Measurements from ENCODE around the gene PRKCA.

Gene PRKCA

GRCh38 chr17:66353937-66354401, 51.6 kb downstream of the PRKCA start:
- Histone ChIP-seq H3K4me1 (ENCODE audit: control insufficient read depth in 2 of 2, insufficient read depth in 1 of 2, low read depth in 1 of 2, low read length in 2 of 2) (peaks cover 0 to 4% of the 10 kb centered on the region in 2 donors), H3K23ac (ENCODE audit: low read depth, low read length, poor library complexity) (no peak overlapping the region), H3K4me2 (ENCODE audit: insufficient read depth, low read length, poor library complexity, severe bottlenecking) (no peak overlapping the region), H3K14ac (ENCODE audit: low read length) (no peak overlapping the region), H3K79me1 (ENCODE audit: low read depth, low read length) (no peaks in the 10 kb centered on the region), H3K9ac (ENCODE audit: low read depth, low read length, poor library complexity) (no peak overlapping the region), H2BK12ac (ENCODE audit: low read length) (no peak overlapping the region), H3K9me3 (replicated peaks in 1 of 2; ENCODE audit: control insufficient read depth in 2 of 2, insufficient read depth in 1 of 2, low read depth in 1 of 2, low read length in 2 of 2) (no peaks in the 10 kb centered on the region), H4K91ac (ENCODE audit: low read depth, low read length, poor library complexity) (no peak overlapping the region), H2BK120ac (ENCODE audit: low read depth, low read length) (no peak overlapping the region), H3K36me3 (replicated peaks in 1 of 2; ENCODE audit: control insufficient read depth in 2 of 2, insufficient read depth in 2 of 2, low read length in 2 of 2) (no peaks in the 10 kb centered on the region), H2BK5ac (ENCODE audit: low read length) (no peak overlapping the region), H3K27me3 (ENCODE audit: control insufficient read depth in 3 of 3, insufficient read depth in 3 of 3, low read depth in 1 of 3, low read length in 3 of 3) (peaks cover 0 to 2% (median 0%) of the 10 kb centered on the region in 3 experiments), H3K18ac (ENCODE audit: low read length) (no peak overlapping the region), H3K4me3 (ENCODE audit: low read length in 2 of 2) (no peak overlapping the region), H2BK15ac (ENCODE audit: low read length) (no peak overlapping the region), H4K8ac (ENCODE audit: low read depth, low read length) (no peak overlapping the region), H2AK5ac (ENCODE audit: low read depth, low read length) (no peak overlapping the region), H3K4ac (ENCODE audit: low read length) (no peak overlapping the region), H2AFZ (ENCODE audit: low read length) (no peak overlapping the region), H3K27ac (replicated peaks; ENCODE audit: low read length) (no peak overlapping the region)
- no peak for DNase-seq (ENCODE audit: low spot score)
- WGBS, 2 donors (ENCODE audit: extremely low coverage in 2 of 2, insufficient read length in 2 of 2, insufficient replicate concordance in 1 of 2): no CpG with 5 or more reads among the region's 6 CpGs

DNA sequence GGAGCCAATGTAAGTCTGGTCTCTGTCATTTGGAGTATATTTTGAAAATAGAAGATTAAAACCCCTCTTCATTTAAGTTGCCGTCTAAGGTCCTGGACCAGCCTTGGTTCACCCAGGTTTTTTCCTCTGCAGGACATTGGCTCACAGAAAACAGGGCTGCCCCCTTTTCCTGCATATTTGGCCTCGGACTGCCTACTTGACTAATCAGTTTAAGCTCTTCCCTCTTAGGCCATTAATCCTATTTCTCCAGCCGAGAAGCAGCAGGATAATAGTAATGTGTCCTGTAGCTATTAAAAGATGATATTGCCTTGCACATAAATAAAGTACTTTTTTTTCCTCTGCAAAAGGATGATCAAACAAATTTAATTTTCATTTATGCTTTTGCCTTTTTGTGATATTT, 52.1 kb downstream of the PRKCA start:
- Histone ChIP-seq H2BK12ac (ENCODE audit: low read length) (no peak overlapping the region), H3K9ac (ENCODE audit: low read depth, low read length, poor library complexity) (no peak overlapping the region), H3K27ac (replicated peaks; ENCODE audit: low read length) (no peak overlapping the region), H3K27me3 (ENCODE audit: control insufficient read depth in 3 of 3, insufficient read depth in 3 of 3, low read depth in 1 of 3, low read length in 3 of 3) (no peaks in the 10 kb centered on the region), H2BK120ac (ENCODE audit: low read depth, low read length) (no peak overlapping the region), H2BK5ac (ENCODE audit: low read length) (no peak overlapping the region), H3K14ac (ENCODE audit: low read length) (no peak overlapping the region), H2AFZ (ENCODE audit: low read length) (no peak overlapping the region), H2BK15ac (ENCODE audit: low read length) (no peak overlapping the region), H3K4me1 (ENCODE audit: control insufficient read depth in 2 of 2, insufficient read depth in 1 of 2, low read depth in 1 of 2, low read length in 2 of 2) (peaks cover 0 to 2% of the 10 kb centered on the region in 2 donors), H3K18ac (ENCODE audit: low read length) (no peak overlapping the region), H3K4ac (ENCODE audit: low read length) (no peak overlapping the region), H4K91ac (ENCODE audit: low read depth, low read length, poor library complexity) (no peak overlapping the region), H2AK5ac (ENCODE audit: low read depth, low read length) (no peak overlapping the region), H3K23ac (ENCODE audit: low read depth, low read length, poor library complexity) (no peak overlapping the region), H4K8ac (ENCODE audit: low read depth, low read length) (no peak overlapping the region), H3K9me3 (replicated peaks in 1 of 2; ENCODE audit: control insufficient read depth in 2 of 2, insufficient read depth in 1 of 2, low read depth in 1 of 2, low read length in 2 of 2) (no peaks in the 10 kb centered on the region), H3K4me2 (ENCODE audit: insufficient read depth, low read length, poor library complexity, severe bottlenecking) (no peak overlapping the region), H3K4me3 (ENCODE audit: low read length in 2 of 2) (no peak overlapping the region), H3K79me1 (ENCODE audit: low read depth, low read length) (no peaks in the 10 kb centered on the region), H3K36me3 (replicated peaks in 1 of 2; ENCODE audit: control insufficient read depth in 2 of 2, insufficient read depth in 2 of 2, low read length in 2 of 2) (no peaks in the 10 kb centered on the region)
- DNase-seq (ENCODE audit: low spot score): no peak
- WGBS, 2 donors (ENCODE audit: extremely low coverage in 2 of 2, insufficient read length in 2 of 2, insufficient replicate concordance in 1 of 2): no CpG with 5 or more reads among the region's 3 CpGs

- Histone ChIP-seq H2BK5ac (ENCODE audit: low read length) (no peak overlapping the region), H4K91ac (ENCODE audit: low read depth, low read length, poor library complexity) (no peak overlapping the region), H3K4ac (ENCODE audit: low read length) (no peak overlapping the region), H3K36me3 (replicated peaks in 1 of 2; ENCODE audit: control insufficient read depth in 2 of 2, insufficient read depth in 2 of 2, low read length in 2 of 2) (no peaks in the 10 kb centered on the region), H3K27me3 (ENCODE audit: control insufficient read depth in 3 of 3, insufficient read depth in 3 of 3, low read depth in 1 of 3, low read length in 3 of 3) (no peaks in the 10 kb centered on the region), H2AK5ac (ENCODE audit: low read depth, low read length) (no peak overlapping the region), H3K9ac (ENCODE audit: low read depth, low read length, poor library complexity) (no peak overlapping the region), H2BK12ac (ENCODE audit: low read length) (no peak overlapping the region), H3K9me3 (replicated peaks in 1 of 2; ENCODE audit: control insufficient read depth in 2 of 2, insufficient read depth in 1 of 2, low read depth in 1 of 2, low read length in 2 of 2) (no peaks in the 10 kb centered on the region), H2AFZ (ENCODE audit: low read length) (no peak overlapping the region), H3K4me2 (ENCODE audit: insufficient read depth, low read length, poor library complexity, severe bottlenecking) (no peak overlapping the region), H2BK15ac (ENCODE audit: low read length) (no peak overlapping the region), H3K4me1 (ENCODE audit: control insufficient read depth in 2 of 2, insufficient read depth in 1 of 2, low read depth in 1 of 2, low read length in 2 of 2) (no peaks in the 10 kb centered on the region), H3K14ac (ENCODE audit: low read length) (no peak overlapping the region), H3K23ac (ENCODE audit: low read depth, low read length, poor library complexity) (no peak overlapping the region), H3K27ac (replicated peaks; ENCODE audit: low read length) (no peak overlapping the region), H2BK120ac (ENCODE audit: low read depth, low read length) (no peak overlapping the region), H3K4me3 (ENCODE audit: low read length in 2 of 2) (no peak overlapping the region), H3K18ac (ENCODE audit: low read length) (no peak overlapping the region), H4K8ac (ENCODE audit: low read depth, low read length) (no peak overlapping the region), H3K79me1 (ENCODE audit: low read depth, low read length) (no peaks in the 10 kb centered on the region)
- no peak for DNase-seq (ENCODE audit: low spot score)
- no CpG with 5 or more reads among the region's 5 CpGs for WGBS, 2 donors (ENCODE audit: extremely low coverage in 2 of 2, insufficient read length in 2 of 2, insufficient replicate concordance in 1 of 2)
Observed at GRCh38 chr17:66354981-66355380, 52.6 kb downstream of the PRKCA start.

DNA sequence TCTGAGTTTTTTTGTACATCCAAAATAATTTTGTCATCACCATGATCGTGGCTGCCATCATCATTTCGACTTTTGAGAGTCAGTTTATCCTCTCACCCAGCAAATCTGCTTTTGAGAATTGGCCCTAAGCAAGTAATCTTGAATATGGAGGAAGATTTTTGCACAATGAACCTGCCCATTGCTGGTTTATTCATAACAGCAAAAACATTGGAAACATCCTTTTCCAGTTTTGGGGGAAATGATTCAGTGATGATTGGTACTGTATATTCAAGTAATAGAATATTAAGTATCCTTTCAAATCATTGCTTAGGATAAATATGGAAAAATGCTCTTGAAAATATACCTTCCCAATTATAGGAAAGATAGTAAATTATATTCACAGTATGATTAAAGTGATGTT, 53.1 kb downstream of the PRKCA start:
- Histone ChIP-seq H2BK5ac (ENCODE audit: low read length) (no peak overlapping the region), H3K9me3 (replicated peaks in 1 of 2; ENCODE audit: control insufficient read depth in 2 of 2, insufficient read depth in 1 of 2, low read depth in 1 of 2, low read length in 2 of 2) (no peaks in the 10 kb centered on the region), H2BK120ac (ENCODE audit: low read depth, low read length) (no peak overlapping the region), H3K4me2 (ENCODE audit: insufficient read depth, low read length, poor library complexity, severe bottlenecking) (no peak overlapping the region), H3K36me3 (replicated peaks in 1 of 2; ENCODE audit: control insufficient read depth in 2 of 2, insufficient read depth in 2 of 2, low read length in 2 of 2) (no peaks in the 10 kb centered on the region), H3K14ac (ENCODE audit: low read length) (no peak overlapping the region), H4K8ac (ENCODE audit: low read depth, low read length) (no peak overlapping the region), H2BK15ac (ENCODE audit: low read length) (no peak overlapping the region), H3K79me1 (ENCODE audit: low read depth, low read length) (no peaks in the 10 kb centered on the region), H3K4me1 (ENCODE audit: control insufficient read depth in 2 of 2, insufficient read depth in 1 of 2, low read depth in 1 of 2, low read length in 2 of 2) (no peaks in the 10 kb centered on the region), H2AFZ (ENCODE audit: low read length) (no peak overlapping the region), H2AK5ac (ENCODE audit: low read depth, low read length) (no peak overlapping the region), H3K4ac (ENCODE audit: low read length) (no peak overlapping the region), H3K4me3 (ENCODE audit: low read length in 2 of 2) (no peak overlapping the region), H3K27me3 (ENCODE audit: control insufficient read depth in 3 of 3, insufficient read depth in 3 of 3, low read depth in 1 of 3, low read length in 3 of 3) (peaks cover 0 to 3% (median 0%) of the 10 kb centered on the region in 3 experiments), H3K27ac (replicated peaks; ENCODE audit: low read length) (no peak overlapping the region), H3K9ac (ENCODE audit: low read depth, low read length, poor library complexity) (no peak overlapping the region), H4K91ac (ENCODE audit: low read depth, low read length, poor library complexity) (no peak overlapping the region), H3K18ac (ENCODE audit: low read length) (no peak overlapping the region), H2BK12ac (ENCODE audit: low read length) (no peak overlapping the region), H3K23ac (ENCODE audit: low read depth, low read length, poor library complexity) (no peak overlapping the region)
- no CpG with 5 or more reads among the region's 2 CpGs for WGBS, 2 donors (ENCODE audit: extremely low coverage in 2 of 2, insufficient read length in 2 of 2, insufficient replicate concordance in 1 of 2)
- no peak for DNase-seq (ENCODE audit: low spot score)

All from neuronal stem cell (in vitro differentiated cells).